K562 (cell line): ENCODE data around the gene TREM1. TPM values are rescaled to one million over a fixed set of nuclear protein-coding genes. Genes with fewer than 3 reads are reported as not detected.

ENCODE experiments used
- ATAC-seq: fragments of 200-7000 bp; cut with Tn5 transposase; 3 replicates; pipeline ENCODE4 v1.9.1; 2020; ENCODE audit warnings: moderate library complexity
- BruUV-seq: library from RNA; stranded (reverse); fragments of 400-500 nt; replicated peaks from 2 replicates; lab custom pipeline; 2021; lab: Mats Ljungman, UMichigan
- CTCF ChIA-PET: fragments of 300-600 bp; formaldehyde crosslinking; extraction: SDS; loops from one replicate; lab custom pipeline; 2021; ENCODE audit warnings: low intra/inter-chr PET ratio; lab: Yijun Ruan, JAX
- POLR2A ChIA-PET: fragments of 300-600, 350-650 bp; sonication (Branson Sonifier 250); formaldehyde crosslinking; extraction: SDS; loops from one replicate; lab custom pipeline; 2021; ENCODE audit warnings: antibody characterized with exemption, inconsistent platforms; lab: Yijun Ruan, JAX
- DNase-seq, 4 experiments: peaks; one replicate each; pipeline versions ENCODE4 v3.0.0 to v3.0.0-alpha.2; 2011 to 2018; ENCODE audit warnings: low spot score in 3 of 4, mixed read lengths in 3 of 4; ENCODE audit errors: extremely low read depth in 1 of 4
- FAIRE-seq: peaks from 2 replicates; lab custom pipeline; 2011; peaks lifted over from hg19 to GRCh38; lab: Jason Lieb, UNC
- H2AFZ ChIP-seq: 2 replicates; pipeline ENCODE4 v1.6.0; 2011; ENCODE audit warnings: low read depth, low read length, control low read depth, inconsistent platforms
- H3K27ac ChIP-seq: fragments of 200-600 bp; 3 replicates; pipeline ENCODE4 v1.8.0; 2011; ENCODE audit warnings: low read depth, mild to moderate bottlenecking, control low read depth, inconsistent platforms, low read length, moderate library complexity, mixed read lengths; ENCODE audit errors: extremely low read depth
- H3K27me3 ChIP-seq, 2 experiments: fragments of 300-600 bp in 1 of 2; 2 replicates in 1 of 2; 3 replicates in 1 of 2; pipeline versions ENCODE4 v1.6.0 to v1.8.0; 2011; ENCODE audit warnings: inconsistent platforms in 2 of 2, low read length in 2 of 2, mild to moderate bottlenecking in 1 of 2, mixed read lengths in 1 of 2, moderate library complexity in 1 of 2; ENCODE audit not compliant: control insufficient read depth in 2 of 2, insufficient read depth in 2 of 2
- H3K36me3 ChIP-seq: fragments of 300-600 bp; 3 replicates; pipeline ENCODE4 v1.8.0; 2011; ENCODE audit warnings: mild to moderate bottlenecking, low read length, inconsistent platforms; ENCODE audit not compliant: control insufficient read depth, insufficient read depth
- H3K4me1 ChIP-seq, 2 experiments: fragments of 200-600 bp in 1 of 2; replicated peaks in 1 of 2; 2 replicates in 1 of 2; 3 replicates in 1 of 2; pipeline versions ENCODE4 v1.5.1 to v1.8.0; 2011; ENCODE audit warnings: inconsistent platforms in 2 of 2, low read length in 2 of 2, mild to moderate bottlenecking in 1 of 2, mixed read lengths in 1 of 2, moderate library complexity in 1 of 2; ENCODE audit not compliant: control insufficient read depth in 2 of 2, insufficient read depth in 2 of 2
- H3K4me2 ChIP-seq: 2 replicates; pipeline ENCODE4 v1.6.1; 2011; ENCODE audit warnings: low read length, control low read depth, inconsistent platforms, mixed read lengths; ENCODE audit not compliant: insufficient read depth
- H3K4me3 ChIP-seq: fragments of 200-600 bp; sonication (generic), shearing (Covaris generic); 2 replicates; pipeline ENCODE4 v1.5.1; 2016; ENCODE audit warnings: control low read depth, inconsistent platforms
- H3K79me2 ChIP-seq: fragments of 200-600 bp; 3 replicates; pipeline ENCODE4 v1.8.0; 2011; ENCODE audit warnings: low read length, inconsistent platforms; ENCODE audit not compliant: control insufficient read depth, insufficient read depth
- H3K9ac ChIP-seq, 2 experiments: 2 replicates each; pipeline versions ENCODE4 v1.6.0 to v1.6.1; 2011; ENCODE audit warnings: low read depth in 2 of 2, low read length in 2 of 2, control low read depth in 1 of 2, inconsistent platforms in 1 of 2, mild to moderate bottlenecking in 1 of 2, mixed read lengths in 1 of 2; ENCODE audit not compliant: insufficient read depth in 1 of 2
- H3K9me1 ChIP-seq: one replicate; pipeline ENCODE4 v1.6.0; 2011; ENCODE audit warnings: inconsistent platforms, mild to moderate bottlenecking, low read length, moderate library complexity; ENCODE audit not compliant: control insufficient read depth, insufficient read depth
- H3K9me3 ChIP-seq: replicated peaks from 2 replicates; pipeline ENCODE4 v1.5.1; 2011; ENCODE audit warnings: low read depth, low read length, inconsistent platforms; ENCODE audit not compliant: control insufficient read depth, insufficient read depth
- H4K20me1 ChIP-seq: replicated peaks from 2 replicates; pipeline ENCODE4 v1.6.1; 2011; ENCODE audit warnings: low read length, inconsistent platforms, mixed read lengths; ENCODE audit not compliant: control insufficient read depth, insufficient read depth
- BDP1 ChIP-seq: IDR thresholded peaks from 3 replicates; pipeline ENCODE4 v1.6.1; 2011; ENCODE audit not compliant: insufficient read length, insufficient read depth
- BRD4 ChIP-seq: fragments of 200-600 bp; sonication (generic); IDR thresholded peaks from 2 replicates; pipeline ENCODE4 v1.6.1; 2017; ENCODE audit warnings: inconsistent platforms
- CHD1 ChIP-seq: fragments of 200-600 bp; sonication (generic); IDR thresholded peaks from one replicate; pipeline ENCODE4 v1.6.1; 2012; ENCODE audit warnings: mild to moderate bottlenecking, moderate library complexity, low read length, inconsistent platforms
- CHD2 ChIP-seq: IDR thresholded peaks from 2 replicates; pipeline ENCODE4 v1.6.1; 2011; ENCODE audit warnings: low read depth, low read length
- GTF2F1 ChIP-seq: IDR thresholded peaks from 2 replicates; pipeline ENCODE4 v1.6.1; 2011; ENCODE audit warnings: low read depth, low read length, improper control_type of control experiment
- SPI1 ChIP-seq: IDR thresholded peaks from 2 replicates; pipeline ENCODE4 v1.6.1; 2011; ENCODE audit warnings: low read depth, low read length, control low read depth, borderline replicate concordance
- ZNF277 ChIP-seq: fragments of 250-450 bp; sonication (Bioruptor Pico); IDR thresholded peaks from 2 replicates; pipeline ENCODE4 v1.8.0; 2022; ENCODE audit warnings: inconsistent platforms, mild to moderate bottlenecking, moderate library complexity, borderline replicate concordance
- WGBS: fragments of 100-300 bp; shearing (Covaris generic); methylation state at CpG from one replicate; pipeline ENCODE4 v1.1.6; 2016; ENCODE audit warnings: low coverage, mixed read lengths; ENCODE audit not compliant: insufficient coverage; ENCODE audit errors: missing lambda C conversion rate; 5-methylcytosine and 5-hydroxymethylcytosine counted together
- in situ Hi-C: fragments of 300-500 bp; cut with MboI; formaldehyde crosslinking; loops from 4 replicates; pipeline ENCODE4 v1.15.0; 2018; ENCODE audit warnings: inconsistent platforms, mixed read lengths
- intact Hi-C: fragments of 100-400 bp; cut with micrococcal nuclease; formaldehyde crosslinking; loops from 2 replicates; pipeline ENCODE4 v1.14.2; 2022
- polyA plus RNA-seq, 8 experiments: library from polyadenylated mRNA; depleted of rRNA in 4 of 8; stranded (reverse) in 5 of 8; unstranded in 3 of 8; fragments of >200 nt; fragmentation: Nextera tagmentation in 2 of 8; fragmentation: Illumina TruSeq in 1 of 8; extraction: Ambion mirVana in 2 of 8; extraction: Trizol in 1 of 8; gene quantifications; 2 replicates each; pipeline versions ENCODE4 v1.2.1 to v1.2.3, GENCODE V29; 2011 to 2014; ENCODE audit warnings: inconsistent platforms in 1 of 8, missing spikeins in 1 of 8
- total RNA-seq, 7 experiments: library from RNA; depleted of rRNA in 6 of 7; stranded (reverse); fragments of >200 nt in 6 of 7; fragmentation: Illumina TruSeq in 2 of 7; extraction: Trizol in 2 of 7; gene quantifications; 2 replicates each; pipeline versions ENCODE4 v1.2.1 to v1.2.3, GENCODE V29; 2011 to 2021; ENCODE audit warnings: low replicate concordance in 1 of 7

TREM1 gene
- total and polyA plus RNA-seq, 9 of the 15 experiments (the other 6 are each of a cell fraction or from before 2014, with no cell fraction given): not detected

GRCh38 chr6:41255638-41256246, 30.7 kb downstream of the TREM1 start:
- no TSS peak for BruUV-seq

More at GRCh38 chr6:41255638-41256246, 30.7 kb downstream of the TREM1 start:
- Histone ChIP-seq H3K9me1 (no peaks in the 10 kb centered on the region), H3K27ac (no peak overlapping the region), H2AFZ (no peak overlapping the region), H3K79me2 (no peaks in the 10 kb centered on the region), H4K20me1 (no peaks in the 10 kb centered on the region), H3K4me3 (no peak overlapping the region), H3K9ac (no peak overlapping the region), H3K27me3 (peaks cover 3 to 7% of the 10 kb centered on the region in 2 experiments; a peak in 1 of 5 replicates), H3K9me3 (no peaks in the 10 kb centered on the region), H3K4me2 (no peak overlapping the region), H3K36me3 (no peaks in the 10 kb centered on the region), H3K4me1 (no peaks in the 10 kb centered on the region)
- DNase-seq (no peak), ATAC-seq (no peak), FAIRE-seq (no peak)
- CTCF ChIA-PET: no interaction called here
- intact Hi-C loops (no loop called here), in situ Hi-C loops (no loop called here)
- no peak for TF ChIP-seq ZNF277 (CRISPR knock-in tag)
- TF ChIP-seq CHD1: no peak
- no peak for TF ChIP-seq BRD4
- no peak for TF ChIP-seq SPI1
- TF ChIP-seq CHD2: no peak
- TF ChIP-seq GTF2F1: no peak
- TF ChIP-seq BDP1: no peak
- POLR2A ChIA-PET: interaction anchor here (1.8 kb wide), 1 partner anchor 12 kb away, joined by 4 read pairs; no protein-coding TSS in a partner anchor
- 1% methylated on average over 5 of the region's 5 CpGs for WGBS
